ENCODE results near the gene AGAP4.
"Not testable (repeated sequence)": the region's sequence is repeated elsewhere in the genome, so short reads cannot be mapped to it uniquely, and the experiment has no call there.

Gene AGAP4

GRCh38 chr10:45812959-45813358, 34.3 kb downstream of the AGAP4 start:
- H3K4me3 Mint-ChIP-seq; H3K4me1 Mint-ChIP-seq (ENCODE audit: low read depth): not testable (repeated sequence)

DNA sequence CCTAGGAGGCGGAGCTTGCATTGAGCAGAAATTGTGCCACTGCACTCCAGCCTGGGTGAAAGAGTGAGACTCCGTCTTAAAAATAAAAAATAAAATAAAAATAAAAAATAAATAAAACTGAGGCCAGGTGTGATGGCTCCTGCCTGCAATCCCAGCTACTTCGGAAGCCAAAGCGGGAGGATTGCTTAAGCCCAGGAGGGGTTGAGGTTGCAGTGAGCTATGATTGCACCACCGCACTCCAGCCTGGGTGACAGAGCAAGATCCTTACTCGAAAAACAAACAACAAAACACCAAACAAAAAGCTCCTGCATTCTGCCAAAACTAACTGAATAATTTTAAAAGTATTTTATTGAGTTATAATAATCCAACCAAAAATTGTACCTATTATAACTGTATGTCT, 36.2 kb downstream of the AGAP4 start:
- peaks cover 9% of the 10 kb centered on the region for H3K27me3 Mint-ChIP-seq (ENCODE audit: low read depth)
- no peaks in the 10 kb centered on the region for H3K36me3 Mint-ChIP-seq (ENCODE audit: low read depth)
- no peak overlapping the region for H3K27ac Mint-ChIP-seq
- no peaks in the 10 kb centered on the region for H3K9me3 Mint-ChIP-seq
- H3K4me3 Mint-ChIP-seq, result no peak overlapping the region
- H3K4me1 Mint-ChIP-seq (ENCODE audit: low read depth), result no peaks in the 10 kb centered on the region

More at GRCh38 chr10:45812959-45813358, 34.3 kb downstream of the AGAP4 start:
- not testable (repeated sequence) for H3K36me3 Mint-ChIP-seq (ENCODE audit: low read depth); H3K27me3 Mint-ChIP-seq (ENCODE audit: low read depth); H3K9me3 Mint-ChIP-seq; H3K27ac Mint-ChIP-seq

GRCh38 chr10:45809837-45810236, 37.5 kb downstream of the AGAP4 start:
- no peak overlapping the region for H3K27ac Mint-ChIP-seq
- no peak overlapping the region for H3K4me3 Mint-ChIP-seq
- peaks cover 9% of the 10 kb centered on the region for H3K27me3 Mint-ChIP-seq (ENCODE audit: low read depth)
- H3K36me3 Mint-ChIP-seq (ENCODE audit: low read depth), result no peaks in the 10 kb centered on the region
- H3K9me3 Mint-ChIP-seq, result no peaks in the 10 kb centered on the region
- no peaks in the 10 kb centered on the region for H3K4me1 Mint-ChIP-seq (ENCODE audit: low read depth)

DNA sequence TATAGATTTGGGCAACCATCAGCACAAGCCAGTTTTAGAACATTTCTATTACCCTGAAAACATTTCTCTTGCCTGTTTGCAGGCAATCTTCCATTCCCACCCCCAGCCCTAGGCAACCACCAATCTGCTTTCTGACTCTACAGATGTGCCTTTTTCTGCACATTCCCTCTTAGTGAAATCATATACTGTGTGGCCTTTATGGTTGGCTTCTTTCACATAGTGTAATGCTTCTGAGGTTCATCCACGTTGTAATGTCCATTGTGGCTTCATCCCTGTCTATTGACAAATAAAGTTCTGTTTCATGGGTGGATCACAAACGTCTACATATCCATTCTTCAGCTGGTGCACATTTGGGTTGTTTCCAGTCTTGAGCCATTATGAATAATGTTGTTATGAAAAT, 42.3 kb downstream of the AGAP4 start:
- not testable (repeated sequence) for H3K36me3 Mint-ChIP-seq (ENCODE audit: low read depth); H3K4me3 Mint-ChIP-seq; H3K9me3 Mint-ChIP-seq; H3K4me1 Mint-ChIP-seq (ENCODE audit: low read depth); H3K27ac Mint-ChIP-seq; H3K27me3 Mint-ChIP-seq (ENCODE audit: low read depth)

DNA sequence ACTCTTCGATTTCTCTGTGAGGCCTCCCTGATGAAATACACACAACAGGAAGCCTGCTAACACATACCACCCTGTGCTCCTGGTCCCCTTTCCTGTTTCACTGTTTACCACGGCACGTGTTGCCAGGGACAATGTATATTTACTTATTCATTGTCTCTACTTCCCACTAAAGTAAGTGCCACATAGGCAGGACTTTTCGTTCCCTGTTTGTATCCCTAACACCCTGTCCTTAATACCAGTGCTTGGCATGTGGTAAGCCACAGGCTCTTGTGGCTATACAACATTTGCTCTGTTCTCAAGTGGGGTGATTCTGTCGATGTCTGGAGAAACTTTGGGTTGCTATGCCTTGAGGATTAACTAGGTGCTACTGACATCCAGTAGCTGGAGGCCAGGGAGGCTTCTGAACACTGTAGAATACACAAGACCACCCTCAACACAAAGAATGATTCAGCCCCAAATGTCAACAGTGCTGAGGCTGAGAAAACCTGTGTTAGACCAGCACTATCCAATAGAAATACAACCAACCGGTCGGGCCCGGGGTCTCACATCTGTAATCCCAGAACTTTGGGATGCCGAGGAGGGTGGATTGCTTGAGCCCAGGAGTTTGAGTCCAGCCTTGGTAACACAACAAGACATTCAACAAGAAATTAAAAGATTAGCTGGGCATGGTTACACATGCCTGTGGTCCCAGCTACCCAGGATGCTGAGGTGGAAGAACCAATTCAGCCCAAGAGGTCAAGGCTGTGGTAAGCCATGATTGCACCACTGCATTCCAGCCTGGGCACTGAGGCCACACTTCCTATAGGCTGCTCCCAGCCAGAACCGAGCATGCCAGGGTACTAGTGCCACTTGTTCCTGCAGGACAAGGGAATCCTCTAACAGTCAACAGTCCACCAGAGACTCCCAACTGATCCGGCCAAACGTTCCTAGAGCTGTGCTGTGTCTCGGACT, 44.0 kb downstream of the AGAP4 start:
- H3K4me3 Mint-ChIP-seq, H3K27ac Mint-ChIP-seq: not testable (repeated sequence)

DNA sequence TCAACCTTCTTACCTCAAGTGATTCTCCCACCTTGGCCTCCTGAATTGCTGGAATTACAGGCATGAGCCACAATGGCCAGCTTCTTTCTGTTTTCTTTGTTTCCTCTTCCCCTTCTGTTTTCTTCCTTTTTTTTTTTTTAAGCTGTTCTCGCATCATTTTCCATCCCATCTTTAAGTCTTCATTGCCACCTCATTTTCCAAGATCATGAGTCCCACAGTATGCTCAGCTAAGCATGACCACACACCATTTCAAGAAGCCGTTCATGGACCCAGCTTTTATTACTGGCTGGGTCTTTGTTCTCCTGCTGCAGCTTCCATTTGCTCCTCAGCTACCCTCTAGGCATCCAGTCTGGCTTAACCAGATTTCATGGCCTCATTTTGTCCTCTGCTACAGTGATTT, 52.5 kb downstream of the AGAP4 start:
- not testable (repeated sequence) for H3K4me1 Mint-ChIP-seq (ENCODE audit: low read depth); H3K27me3 Mint-ChIP-seq (ENCODE audit: low read depth); H3K9me3 Mint-ChIP-seq; H3K4me3 Mint-ChIP-seq; H3K36me3 Mint-ChIP-seq (ENCODE audit: low read depth); H3K27ac Mint-ChIP-seq

More for the DNA sequence above, 44.0 kb downstream of the AGAP4 start:
- not testable (repeated sequence) for H3K4me1 Mint-ChIP-seq (ENCODE audit: low read depth); H3K9me3 Mint-ChIP-seq; H3K27me3 Mint-ChIP-seq (ENCODE audit: low read depth); H3K36me3 Mint-ChIP-seq (ENCODE audit: low read depth)

- H3K27me3 Mint-ChIP-seq (ENCODE audit: low read depth); H3K9me3 Mint-ChIP-seq; H3K27ac Mint-ChIP-seq; H3K4me3 Mint-ChIP-seq; H3K4me1 Mint-ChIP-seq (ENCODE audit: low read depth): not testable (repeated sequence)
- H3K36me3 Mint-ChIP-seq (ENCODE audit: low read depth), result peaks cover 17% of the 10 kb centered on the region
Measured at GRCh38 chr10:45790694-45791426, 56.4 kb downstream of the AGAP4 start.

DNA sequence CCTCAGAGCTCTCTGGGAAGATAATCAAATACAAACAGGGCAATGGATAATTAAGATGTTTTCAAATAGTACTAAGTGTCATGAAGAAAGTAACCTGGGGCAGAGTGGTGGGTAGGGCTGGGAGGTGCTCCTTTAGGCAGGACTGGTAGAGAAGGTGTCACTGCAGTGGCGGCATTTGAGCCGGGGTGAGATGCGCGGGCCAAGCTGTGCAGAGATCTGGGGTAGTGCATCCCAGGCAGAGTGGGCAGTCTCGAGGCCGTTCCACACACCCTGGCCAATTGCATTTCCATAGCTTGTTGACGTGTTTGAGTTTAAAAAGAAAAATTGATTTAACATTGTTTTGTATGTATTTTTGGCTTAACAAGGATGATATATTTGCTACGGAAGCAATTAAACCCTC, 57.3 kb downstream of the AGAP4 start:
- H3K4me3 Mint-ChIP-seq; H3K9me3 Mint-ChIP-seq; H3K27me3 Mint-ChIP-seq (ENCODE audit: low read depth); H3K27ac Mint-ChIP-seq; H3K4me1 Mint-ChIP-seq (ENCODE audit: low read depth): not testable (repeated sequence)
- peaks cover 17% of the 10 kb centered on the region for H3K36me3 Mint-ChIP-seq (ENCODE audit: low read depth)

DNA sequence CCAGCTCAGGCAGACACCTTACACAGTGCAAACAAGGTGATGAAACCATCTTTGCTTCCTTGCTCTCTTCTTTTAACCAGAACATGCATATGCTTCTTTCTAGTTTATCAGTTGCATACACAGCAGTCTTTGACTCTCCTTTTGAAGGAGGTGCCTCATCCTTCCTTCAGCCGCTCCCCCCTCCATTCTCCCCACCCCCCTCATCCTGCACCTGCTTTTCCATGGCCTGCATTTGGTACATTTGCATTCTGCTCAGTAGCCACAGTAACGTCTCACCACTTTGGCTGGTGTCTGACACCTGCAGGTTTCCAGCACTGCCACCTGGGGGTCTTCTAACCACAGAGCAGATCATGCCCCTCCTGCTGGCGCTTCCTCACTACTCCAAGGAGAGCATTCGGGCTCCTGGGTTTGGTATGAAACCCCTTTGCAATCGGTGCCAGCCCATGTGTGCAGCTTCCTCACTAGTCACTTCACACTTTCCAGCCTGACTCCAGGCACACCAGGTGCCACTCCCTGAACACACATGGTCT, 60.0 kb downstream of the AGAP4 start:
- not testable (repeated sequence) for H3K4me1 Mint-ChIP-seq (ENCODE audit: low read depth); H3K27ac Mint-ChIP-seq; H3K4me3 Mint-ChIP-seq; H3K27me3 Mint-ChIP-seq (ENCODE audit: low read depth); H3K9me3 Mint-ChIP-seq
- H3K36me3 Mint-ChIP-seq (ENCODE audit: low read depth), result peaks cover 14% of the 10 kb centered on the region

DNA sequence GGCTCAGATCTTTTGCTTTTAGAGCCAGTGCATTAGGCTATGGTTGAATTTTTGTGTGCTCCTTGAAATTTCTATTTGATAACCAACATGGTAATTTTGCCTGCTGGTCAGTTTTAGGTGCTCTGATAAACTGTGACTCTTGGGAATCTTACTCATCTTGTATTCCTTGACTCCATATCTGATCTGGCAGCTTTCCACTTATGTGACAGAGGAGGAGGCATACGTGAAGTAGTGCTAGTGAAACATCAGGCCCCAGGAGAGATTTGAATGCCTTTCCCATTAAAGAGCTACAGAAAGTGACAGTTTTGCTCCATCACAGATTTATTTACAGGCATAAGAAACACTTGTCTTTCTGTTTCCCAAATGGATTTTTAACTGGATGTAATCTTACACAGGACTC, 61.1 kb downstream of the AGAP4 start:
- H3K27me3 Mint-ChIP-seq (ENCODE audit: low read depth); H3K4me3 Mint-ChIP-seq: not testable (repeated sequence)
- peaks cover 12% of the 10 kb centered on the region for H3K36me3 Mint-ChIP-seq (ENCODE audit: low read depth)

More for the DNA sequence above, 61.1 kb downstream of the AGAP4 start:
- not testable (repeated sequence) for H3K27ac Mint-ChIP-seq; H3K4me1 Mint-ChIP-seq (ENCODE audit: low read depth); H3K9me3 Mint-ChIP-seq
